Vagina (tissue), 2 donors: ENCODE measurements around the gene IRF1.

ENCODE experiments used
- CTCF ChIP-seq, 3 experiments: fragments of 450-650 bp in 2 of 3; fragments of 200-600 bp in 1 of 3; sonication (generic) in 1 of 3; IDR thresholded peaks; one replicate each; pipeline ENCODE4 v1.5.1; 2017 to 2019; ENCODE audit warnings: antibody characterized with exemption in 3 of 3, mild to moderate bottlenecking in 2 of 3, moderate library complexity in 2 of 3
- POLR2A ChIP-seq, 2 donors: fragments of 450-650 bp; IDR thresholded peaks; one replicate each; pipeline ENCODE4 v1.6.1; 2017; ENCODE audit warnings: antibody characterized with exemption in 2 of 2, mild to moderate bottlenecking in 2 of 2, moderate library complexity in 2 of 2
- POLR2AphosphoS5 ChIP-seq, 2 donors: sonication (generic); formaldehyde crosslinking; IDR thresholded peaks; one replicate each; pipeline ENCODE4 v1.9.0; 2017; ENCODE audit warnings: antibody characterized with exemption in 2 of 2, mild to moderate bottlenecking in 2 of 2, low read depth in 1 of 2; ENCODE audit not compliant: insufficient read depth in 1 of 2

- TF ChIP-seq CTCF (IDR thresholded peaks at IDR 0.05) (no peak), POLR2A (IDR thresholded peaks at IDR 0.05) (peak in 1 of 2 donors; percentile 91), POLR2AphosphoS5 (IDR thresholded peaks at IDR 0.05; ENCODE audit: insufficient read depth in 1 of 2, low read depth in 1 of 2) (peak; percentile 87 to 98)
These were observed at the start of gene IRF1 for GRCh38 chr5:132490484-132491367.
